ENCODE measurements around the gene NHLH2.

NHLH2 gene

DNA sequence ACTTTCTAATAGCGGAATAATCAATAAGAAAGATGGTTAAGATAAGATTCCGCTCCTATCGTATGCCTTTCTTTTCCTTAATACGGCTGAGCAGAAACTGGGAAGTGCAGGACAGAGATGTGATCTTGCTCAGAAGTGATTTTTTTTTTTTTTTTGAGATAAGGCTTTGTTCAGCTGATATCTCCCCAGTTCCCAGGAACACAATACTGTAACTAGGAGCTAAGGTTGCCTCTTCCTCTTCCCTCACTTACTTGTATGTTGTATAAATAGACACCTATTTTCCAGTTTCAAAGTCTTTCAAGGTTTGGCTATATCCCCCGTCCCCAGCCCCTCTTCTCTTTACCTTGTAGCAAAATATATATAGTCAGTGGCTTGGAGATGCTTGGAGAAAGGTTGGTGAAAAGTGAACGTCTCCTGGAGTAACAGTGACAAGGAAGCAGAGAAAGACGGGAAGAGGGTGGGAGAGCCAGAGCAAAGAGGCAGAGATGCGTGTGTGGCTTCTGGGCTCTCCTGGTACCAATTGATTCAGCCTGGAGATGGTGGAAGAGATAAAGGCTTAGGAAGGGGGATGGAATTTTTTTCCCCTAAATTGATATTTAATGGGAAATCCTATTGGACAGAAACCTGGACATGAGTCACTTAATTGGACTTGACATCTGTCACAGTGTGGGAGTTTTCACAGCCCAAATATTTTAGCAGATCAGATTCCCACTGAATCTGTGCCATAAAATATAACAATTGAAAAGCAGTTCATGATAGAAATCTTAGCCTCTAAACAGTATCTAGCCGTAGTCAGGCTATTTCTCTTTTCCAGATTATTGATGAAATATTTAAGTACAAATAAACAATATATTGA is at the start of gene NHLH2:
NHLH2 (minus strand) TSS at position 522 of the 856 bp plus-strand sequence. CDS start 2,754 bp downstream, outside the sequence.
- DNase-seq (ENCODE audit: low read depth) = no peak

DNA sequence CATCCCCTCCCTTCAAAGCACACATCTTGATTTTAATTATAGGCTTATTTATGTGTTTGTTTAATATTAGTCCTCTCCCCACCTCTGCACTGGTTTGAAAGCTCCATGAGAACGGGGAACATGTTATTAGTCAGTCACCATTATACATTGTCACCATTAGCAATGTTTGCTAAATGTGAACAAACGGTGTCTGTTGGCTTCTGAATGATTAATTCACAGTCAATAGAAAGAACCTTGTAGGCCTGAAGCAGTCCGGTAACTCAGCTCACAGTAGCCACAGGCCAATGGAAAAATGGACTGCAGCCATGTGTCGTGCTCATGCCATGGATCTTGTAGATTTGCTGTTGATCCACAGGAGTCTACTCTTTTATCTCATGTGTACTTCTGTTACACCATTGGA is 49.7 kb upstream of the NHLH2 start:
- DNase-seq (ENCODE audit: low read depth) = no peak

DNA sequence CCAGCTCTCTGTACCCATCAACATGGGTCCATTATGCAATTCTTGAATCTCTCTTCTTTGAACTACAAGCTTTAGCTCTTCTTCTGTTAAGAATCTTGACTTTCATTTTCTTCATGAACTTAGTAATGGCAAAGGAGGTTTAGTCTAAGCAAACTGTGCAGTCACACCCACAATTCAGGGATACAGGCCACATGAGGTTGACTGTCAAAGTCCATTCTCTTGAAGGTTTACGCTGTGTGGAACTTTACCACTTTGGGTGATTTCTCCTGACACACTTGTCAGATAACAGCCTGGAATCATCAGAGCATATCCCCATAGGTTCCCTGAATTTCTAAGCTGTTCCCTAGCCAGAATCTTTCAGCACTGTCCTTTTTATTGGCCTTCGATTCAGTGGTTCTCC is 48.0 kb upstream of the NHLH2 start:
- DNase-seq (ENCODE audit: low read depth) = no peak

GRCh38 chr1:115882913-115883902 is 42.3 kb upstream of the NHLH2 start:
- no peak for DNase-seq (ENCODE audit: low read depth)

DNA sequence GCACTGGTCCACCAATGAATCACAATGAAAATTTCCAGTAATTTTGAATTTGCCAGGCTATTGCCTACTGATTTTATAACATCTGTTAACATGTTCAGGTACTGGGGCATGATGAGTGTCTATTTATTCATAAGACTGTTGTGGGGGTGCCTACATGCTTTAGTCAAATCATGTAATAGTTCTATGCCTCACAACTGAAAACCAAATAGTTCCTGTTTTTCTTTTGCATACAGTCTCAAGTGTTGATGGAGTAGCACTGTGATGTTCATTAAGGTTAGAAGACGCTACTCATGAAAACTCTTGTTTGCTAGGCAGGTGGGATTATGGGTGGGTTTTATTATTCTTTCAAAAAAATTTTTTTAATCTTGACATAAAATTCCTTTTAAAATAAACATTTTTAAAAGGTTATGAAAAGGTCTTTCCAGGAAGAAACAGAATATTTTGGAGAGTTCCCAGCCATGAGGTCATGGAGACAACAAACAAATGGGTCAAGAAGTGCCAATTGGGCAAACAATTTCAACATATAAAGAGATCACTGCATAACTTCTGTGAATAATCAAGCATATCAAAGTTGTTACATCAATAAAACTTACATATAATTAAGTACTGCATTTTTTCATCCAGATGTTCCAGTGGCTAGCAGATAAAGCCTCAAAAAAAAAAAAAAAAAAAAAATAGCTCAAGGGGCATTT is 40.2 kb upstream of the NHLH2 start:
- no peak for DNase-seq (ENCODE audit: low read depth)

GRCh38 chr1:115879977-115880376 is 39.1 kb upstream of the NHLH2 start:
- DNase-seq (ENCODE audit: low read depth) = no peak

- DNase-seq (ENCODE audit: low read depth) = no peak
Observed at GRCh38 chr1:115877511-115877910, 36.6 kb upstream of the NHLH2 start.

DNA sequence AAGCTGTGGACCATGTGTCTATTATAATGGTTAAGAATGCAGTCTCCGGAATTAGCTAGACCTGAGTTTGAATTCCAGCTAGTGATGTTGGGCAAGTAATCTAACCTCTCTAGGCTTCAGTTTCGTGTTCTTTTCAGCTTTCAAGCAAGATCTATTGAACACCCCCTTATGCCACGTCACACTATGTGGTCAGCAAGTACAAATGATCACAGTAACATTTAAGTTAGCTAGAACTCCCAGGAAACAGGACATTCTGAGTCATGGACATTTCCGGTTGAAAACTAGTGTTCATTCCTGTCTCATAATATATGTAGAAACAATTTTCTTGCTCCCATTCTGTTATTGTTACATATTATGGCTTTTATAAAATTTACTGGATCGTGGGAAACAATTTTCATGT is 34.0 kb upstream of the NHLH2 start:
- DNase-seq (ENCODE audit: low read depth) = peak; percentile 59

DNA sequence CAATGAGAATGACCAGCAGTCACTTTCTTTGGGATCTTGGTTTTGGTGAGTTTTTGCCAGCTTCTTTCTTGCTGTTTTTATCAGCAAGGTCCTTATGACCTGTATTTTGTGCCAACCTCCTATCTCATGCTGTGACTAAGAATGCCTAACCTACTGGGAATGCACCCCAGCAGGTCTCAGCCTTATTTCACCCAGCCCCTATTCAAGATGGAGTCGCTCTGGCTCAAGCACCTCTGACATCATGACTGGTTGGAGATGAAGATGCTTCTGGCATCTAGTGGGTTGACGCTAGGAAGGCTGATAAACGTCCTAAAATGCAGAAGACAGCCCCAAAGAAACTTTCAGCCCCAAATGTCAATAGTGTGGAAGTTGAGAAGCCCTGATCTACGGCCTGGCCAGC is 33.6 kb upstream of the NHLH2 start:
- DNase-seq (ENCODE audit: low read depth) = no peak

DNA sequence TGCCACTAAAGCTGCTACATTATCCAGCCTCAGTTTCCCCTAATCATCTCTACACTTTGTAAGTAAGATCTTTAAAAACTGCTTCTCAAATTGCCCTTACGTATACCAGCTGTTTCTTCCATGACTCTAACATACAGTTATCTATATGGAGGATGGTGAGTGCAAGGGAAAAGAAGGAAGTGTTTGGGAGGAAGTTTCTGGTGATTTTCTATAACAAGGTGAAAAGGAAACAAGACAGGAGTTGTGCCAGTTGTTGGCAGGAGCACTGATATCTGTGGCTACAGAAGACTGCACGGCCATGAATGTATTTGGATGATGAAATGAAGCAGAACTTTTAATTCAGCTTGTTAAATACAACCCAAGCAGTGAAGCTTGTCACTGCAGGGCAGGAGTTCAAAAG is 32.3 kb upstream of the NHLH2 start:
- no peak for DNase-seq (ENCODE audit: low read depth)

DNA sequence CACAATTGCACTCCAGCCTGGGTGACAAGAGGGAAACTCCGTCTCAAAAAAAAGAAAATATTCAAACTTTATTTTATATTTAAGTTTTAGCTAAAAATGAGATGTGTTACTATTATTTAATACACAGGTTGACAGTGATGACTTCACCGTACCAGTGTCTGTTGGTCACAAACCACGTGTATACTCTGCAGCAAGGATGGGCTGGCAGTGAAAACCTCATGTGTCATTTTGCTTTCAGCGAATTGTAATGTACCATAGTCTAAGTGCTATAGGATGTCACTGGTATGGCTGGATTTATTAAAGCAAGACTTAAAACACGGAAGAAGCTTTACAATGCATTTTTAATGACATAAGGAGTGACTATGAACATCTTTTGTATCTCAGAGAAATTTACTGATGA is 28.1 kb upstream of the NHLH2 start:
- DNase-seq (ENCODE audit: low read depth) = no peak

DNA sequence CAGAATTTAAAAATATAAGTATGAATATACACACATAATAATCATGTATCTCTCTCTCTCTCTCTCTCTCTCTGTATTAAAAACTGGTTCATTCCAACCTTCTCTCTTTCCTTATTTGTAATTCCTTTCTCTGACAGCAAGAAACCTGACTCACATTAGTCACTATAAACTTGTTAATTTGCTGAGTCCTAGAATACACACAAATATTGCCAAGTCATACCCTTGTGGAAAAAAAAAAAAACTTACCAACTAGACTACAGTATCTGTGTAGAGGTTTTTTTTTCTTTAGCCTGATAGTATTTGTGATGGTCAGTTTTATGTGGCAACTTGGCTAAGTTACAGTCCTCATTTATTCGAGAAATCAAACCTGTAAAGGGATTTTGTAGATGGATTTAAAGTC is 26.3 kb upstream of the NHLH2 start:
- peak; percentile 20 for DNase-seq (ENCODE audit: low read depth)

DNA sequence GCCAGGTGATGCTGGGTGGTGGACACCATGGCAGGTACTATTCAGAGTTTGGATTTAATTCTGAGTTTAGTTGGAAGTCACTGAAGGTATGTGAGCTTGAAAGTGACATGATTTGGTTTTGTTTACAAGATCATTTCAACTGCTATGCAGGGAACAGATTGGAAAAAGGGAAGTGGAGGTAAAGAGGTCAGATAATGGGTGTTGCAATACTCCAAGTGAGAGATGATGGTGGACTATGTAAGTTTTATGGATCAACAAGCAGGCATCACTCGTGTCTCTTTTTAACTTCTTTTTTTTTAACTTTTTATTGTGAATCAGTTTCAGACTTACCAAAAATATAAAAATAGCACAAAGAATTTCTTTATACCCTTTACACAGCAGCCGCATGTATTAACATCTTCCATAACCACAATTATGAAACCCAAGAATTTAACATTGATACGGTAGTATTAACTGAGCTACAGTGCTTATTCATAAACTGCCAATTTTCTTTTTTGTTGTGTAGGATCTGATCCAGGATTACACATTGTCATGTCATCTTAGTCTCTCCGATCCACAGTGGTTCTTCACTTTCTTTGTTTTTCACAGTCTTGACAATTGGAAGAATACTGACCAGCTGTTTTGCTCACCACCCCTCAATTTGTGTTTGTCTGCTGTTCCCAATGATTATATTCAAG is 24.9 kb upstream of the NHLH2 start:
- no peak for DNase-seq (ENCODE audit: low read depth)

DNA sequence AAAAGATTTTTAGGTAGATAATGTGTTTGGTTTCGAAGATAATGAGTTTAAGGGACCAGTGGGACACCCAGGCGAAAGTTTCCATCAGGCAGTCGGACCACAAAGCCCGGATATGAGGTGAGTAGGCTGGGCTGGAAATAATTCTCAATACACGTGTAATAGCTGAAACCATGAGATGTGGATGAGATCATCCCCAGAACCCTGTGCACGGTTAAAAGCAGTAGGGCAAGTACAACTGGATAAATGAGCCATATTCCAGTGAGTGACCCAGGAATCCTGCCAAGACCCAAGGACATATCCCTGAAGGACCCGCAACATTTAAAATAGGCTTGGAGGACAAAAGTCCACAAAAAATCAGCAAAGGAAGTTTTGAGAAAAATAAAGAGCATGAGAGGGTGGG is 21.5 kb upstream of the NHLH2 start:
- no peak for DNase-seq (ENCODE audit: low read depth)

DNA sequence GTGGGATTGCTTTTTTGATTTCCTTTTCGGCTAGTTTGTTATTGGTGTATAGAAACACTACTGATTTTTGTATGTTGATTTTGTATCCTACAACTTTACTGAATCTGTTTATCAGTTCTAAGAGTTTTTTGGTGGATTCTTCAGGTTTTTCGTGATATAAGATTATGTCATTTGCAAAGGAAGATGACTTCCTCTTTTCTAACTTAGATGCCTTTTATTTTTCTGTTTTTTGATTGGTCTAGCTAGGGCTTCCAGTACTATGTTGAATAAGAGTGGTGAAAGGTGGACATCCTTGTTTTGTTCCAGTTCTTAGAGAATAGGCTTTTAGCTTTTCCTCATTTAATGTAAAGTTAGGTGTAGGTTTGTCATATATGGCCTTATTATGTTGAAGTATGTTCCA is 13.1 kb upstream of the NHLH2 start:
- DNase-seq (ENCODE audit: low read depth) = no peak

DNA sequence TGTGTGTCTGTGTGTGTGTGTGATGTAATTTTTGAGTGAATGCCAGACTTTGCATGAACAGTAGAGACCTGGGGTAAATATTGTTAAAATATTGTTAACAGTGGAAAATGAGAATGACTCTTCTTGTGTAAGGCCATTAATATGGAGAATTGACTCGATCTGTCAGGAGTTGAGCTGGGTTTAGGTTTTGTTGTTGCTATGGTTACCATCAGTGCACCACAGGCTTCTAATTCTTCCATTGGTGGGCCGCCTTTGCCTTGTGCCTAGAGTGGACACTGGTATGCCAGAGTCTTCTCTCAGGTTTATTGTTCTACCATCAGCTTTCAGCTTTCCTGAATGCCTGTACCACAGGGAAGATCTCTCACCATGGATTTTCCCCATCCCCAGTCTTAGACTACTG is 10.0 kb upstream of the NHLH2 start:
- DNase-seq (ENCODE audit: low read depth) = no peak

DNA sequence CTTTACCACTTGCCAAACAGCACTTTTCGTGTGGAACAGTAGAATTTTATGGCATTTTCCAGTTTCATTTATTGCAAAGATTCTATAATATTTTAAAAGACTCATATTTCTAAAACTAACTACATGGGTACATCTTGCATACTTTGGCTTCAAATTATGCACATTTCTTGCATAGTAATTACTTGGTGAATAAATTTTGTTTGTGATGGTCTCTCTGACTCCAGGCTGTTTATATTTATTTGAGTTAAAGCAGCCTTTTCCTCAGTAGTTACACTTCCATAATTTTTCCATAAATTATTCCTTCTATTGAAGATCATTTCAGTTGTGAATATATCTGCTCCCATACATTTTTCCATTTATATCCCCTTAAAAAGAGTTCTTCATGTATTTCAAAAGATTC is 6.9 kb upstream of the NHLH2 start:
- DNase-seq (ENCODE audit: low read depth) = no peak

- no peak for DNase-seq (ENCODE audit: low read depth)
Observed at GRCh38 chr1:115842948-115843347, 2.0 kb upstream of the NHLH2 start.

DNA sequence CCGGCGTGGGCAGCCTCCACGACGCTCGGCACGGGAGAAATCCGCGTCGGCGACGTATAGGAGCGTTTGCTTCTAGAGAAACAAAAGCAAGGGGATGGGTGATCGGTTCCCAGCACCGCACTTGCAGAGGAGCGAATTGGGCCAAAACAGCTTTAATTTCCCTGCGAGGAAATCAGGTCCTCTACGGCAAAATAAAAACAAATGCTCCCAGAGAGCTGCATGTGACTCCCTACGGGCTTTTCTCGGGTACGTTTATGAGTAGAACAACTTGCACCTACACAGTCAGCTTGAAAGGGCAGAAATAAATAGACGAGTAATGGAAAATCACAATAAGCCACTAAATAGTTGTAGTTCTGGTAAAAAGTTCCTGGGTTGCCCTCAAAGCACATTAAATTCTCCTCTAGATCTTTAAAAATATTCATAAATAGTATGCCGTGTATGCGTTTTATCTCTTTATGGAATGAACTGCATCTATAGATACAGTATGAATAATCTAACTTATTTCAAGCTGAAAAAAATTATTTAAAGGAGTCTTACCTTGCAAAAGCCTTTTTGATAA is 1.2 kb downstream of the NHLH2 start:
- DNase-seq (ENCODE audit: low read depth) = no peak

- DNase-seq (ENCODE audit: low read depth) = no peak
Observed at GRCh38 chr1:115839029-115839678, 1.8 kb downstream of the NHLH2 start.
